Endothelial cell (in vitro differentiated cells): ENCODE results near the gene FHOD1. TPM values are rescaled to one million over a fixed set of nuclear protein-coding genes. Genes with fewer than 3 reads are reported as not detected.

ENCODE experiments used
- DNase-seq: peaks from one replicate; pipeline ENCODE4 v3.0.0; 2021; ENCODE audit warnings: low spot score
- H3K27ac Mint-ChIP-seq: one replicate; pipeline ENCODE4 v1.8.0; 2021; ENCODE audit warnings: mixed read lengths, inconsistent platforms; ENCODE audit not compliant: unreplicated experiment
- H3K27me3 Mint-ChIP-seq: one replicate; pipeline ENCODE4 v1.8.0; 2021; ENCODE audit warnings: mild to moderate bottlenecking, moderate library complexity, mixed read lengths, inconsistent platforms; ENCODE audit not compliant: unreplicated experiment
- H3K36me3 Mint-ChIP-seq: one replicate; pipeline ENCODE4 v1.8.0; 2021; ENCODE audit warnings: mild to moderate bottlenecking, low read depth, mixed read lengths, inconsistent platforms; ENCODE audit not compliant: unreplicated experiment
- H3K4me1 Mint-ChIP-seq: one replicate; pipeline ENCODE4 v1.8.0; 2021; ENCODE audit warnings: mild to moderate bottlenecking, mixed read lengths, inconsistent platforms; ENCODE audit not compliant: unreplicated experiment
- H3K4me3 Mint-ChIP-seq: one replicate; pipeline ENCODE4 v1.8.0; 2021; ENCODE audit warnings: mild to moderate bottlenecking, mixed read lengths, inconsistent platforms; ENCODE audit not compliant: unreplicated experiment
- H3K9me3 Mint-ChIP-seq: one replicate; pipeline ENCODE4 v1.8.0; 2021; ENCODE audit warnings: mixed read lengths, inconsistent platforms; ENCODE audit not compliant: unreplicated experiment
- CTCF ChIP-seq: fragments of 200-600 bp; sonication (generic); IDR thresholded peaks from one replicate; pipeline ENCODE4 v1.5.0; 2021; ENCODE audit warnings: antibody characterized with exemption; ENCODE audit not compliant: unreplicated experiment
- total RNA-seq: library from RNA; stranded (reverse); fragmentation: NEBNext Ultra II Directional; extraction: Animal tissue kit (Norgen Biotek cat#: 25700); gene quantifications from one replicate; pipeline ENCODE4 v1.2.1, GENCODE V29; 2021; ENCODE audit not compliant: unreplicated experiment

Gene FHOD1
- total RNA-seq, 1 donor from 2014 or later: 248 TPM

DNA sequence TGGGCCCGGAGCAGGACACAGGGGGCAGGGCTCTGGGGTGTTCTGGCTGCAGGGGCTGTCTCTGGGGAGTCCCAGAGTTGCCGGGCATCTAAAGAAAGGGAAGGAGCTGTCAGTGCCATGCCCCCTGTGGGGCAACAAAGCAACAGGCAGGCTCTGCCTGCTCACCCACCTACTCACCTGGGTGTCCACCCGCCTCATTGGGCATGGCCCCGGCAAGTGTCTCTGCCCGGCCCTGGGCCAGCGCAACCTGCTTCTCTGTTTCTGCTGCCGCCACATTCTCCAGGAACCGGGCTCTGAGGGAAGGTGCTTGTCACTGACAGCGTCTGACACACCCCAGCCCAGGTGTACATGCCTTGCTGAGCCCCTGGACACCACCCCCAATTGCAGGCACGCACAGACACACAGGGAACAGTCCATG lies 13.1 kb downstream of the FHOD1 start:
- H3K27ac Mint-ChIP-seq: no peak overlapping the region
- H3K36me3 Mint-ChIP-seq: peaks cover 46% of the 10 kb centered on the region
- DNase-seq: no peak

GRCh38 chr16:67233596-67233995 lies 13.7 kb downstream of the FHOD1 start:
- Mint-ChIP-seq H3K36me3 (peaks cover 42% of the 10 kb centered on the region), H3K4me1 (peaks cover 9% of the 10 kb centered on the region), H3K27me3 (peaks cover 18% of the 10 kb centered on the region), H3K9me3 (no peaks in the 10 kb centered on the region), H3K4me3 (no peak overlapping the region), H3K27ac (no peak overlapping the region)
- no peak for TF ChIP-seq CTCF
- DNase-seq: no peak

More for the DNA sequence above, 13.1 kb downstream of the FHOD1 start:
- H3K27me3 Mint-ChIP-seq: peaks cover 16% of the 10 kb centered on the region
- H3K4me3 Mint-ChIP-seq: peak overlapping the region; percentile 25
- no peaks in the 10 kb centered on the region for H3K9me3 Mint-ChIP-seq
- no peak for TF ChIP-seq CTCF
- H3K4me1 Mint-ChIP-seq: peaks cover 9% of the 10 kb centered on the region

DNA sequence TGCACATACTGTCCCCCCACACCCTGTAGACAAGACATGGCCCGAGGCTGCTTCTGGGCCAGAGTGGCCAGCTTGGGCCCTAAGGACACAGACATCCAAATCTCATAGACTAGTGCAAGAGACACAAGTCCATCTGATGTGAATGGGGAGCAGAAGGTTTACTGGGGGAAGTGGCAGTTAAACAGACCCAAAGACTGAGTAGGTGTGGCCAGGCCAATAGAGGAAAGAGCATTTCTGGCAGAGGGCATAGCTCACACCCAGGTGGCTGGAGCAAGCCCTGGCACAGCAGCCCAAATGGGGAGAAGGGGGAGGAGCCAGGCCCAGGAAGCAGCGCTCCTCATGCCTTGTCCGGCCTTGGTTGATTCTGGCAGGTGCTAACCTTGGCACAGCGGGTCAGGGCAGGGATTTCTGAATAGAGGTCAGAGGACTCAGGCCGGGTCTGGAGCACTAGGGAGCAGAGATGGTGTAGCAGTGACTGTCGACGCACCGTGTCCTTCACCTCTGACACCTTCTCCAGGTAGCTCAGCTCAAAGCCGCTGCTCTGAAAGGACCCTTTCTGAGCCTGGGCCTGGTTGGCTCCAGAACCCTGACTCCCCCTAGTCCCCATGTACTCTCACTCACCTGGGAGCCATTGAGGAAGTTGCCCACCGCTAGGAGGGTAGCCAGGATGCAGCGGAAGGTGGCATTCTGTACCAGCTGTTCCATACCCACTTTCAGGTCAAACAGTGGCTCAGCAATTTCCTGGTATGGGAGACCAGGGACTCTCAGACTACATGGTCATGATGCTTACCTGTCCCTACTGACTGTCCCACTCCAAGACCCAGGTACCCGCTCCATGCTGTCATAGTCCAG lies 16.2 kb downstream of the FHOD1 start:
- peaks cover 29% of the 10 kb centered on the region for H3K36me3 Mint-ChIP-seq
- peaks cover 17% of the 10 kb centered on the region for H3K4me1 Mint-ChIP-seq
- no peak for TF ChIP-seq CTCF
- H3K27me3 Mint-ChIP-seq: peaks cover 18% of the 10 kb centered on the region
- no peak overlapping the region for H3K4me3 Mint-ChIP-seq
- no peaks in the 10 kb centered on the region for H3K9me3 Mint-ChIP-seq
- no peak for DNase-seq
- peak overlapping the region; percentile 30 for H3K27ac Mint-ChIP-seq

- peaks cover 25% of the 10 kb centered on the region for H3K27me3 Mint-ChIP-seq
- H3K36me3 Mint-ChIP-seq: peaks cover 30% of the 10 kb centered on the region
- TF ChIP-seq CTCF: no peak
- peaks cover 24% of the 10 kb centered on the region for H3K4me1 Mint-ChIP-seq
- no peaks in the 10 kb centered on the region for H3K9me3 Mint-ChIP-seq
- H3K4me3 Mint-ChIP-seq: no peak overlapping the region
- H3K27ac Mint-ChIP-seq: no peak overlapping the region
- no peak for DNase-seq
Observed at GRCh38 chr16:67229906-67230808, 17.1 kb downstream of the FHOD1 start.
